Neural cell (in vitro differentiated cells): ENCODE measurements around the gene NCR2. TPM values are rescaled to one million over a fixed set of nuclear protein-coding genes. Genes with fewer than 3 reads are reported as not detected.

Experiments used
- H2AFZ ChIP-seq: fragments of 200-600, 300-800 bp; sonication (generic), shearing (Covaris generic); 2 replicates; pipeline ENCODE4 v1.6.0; 2014; ENCODE audit warnings: low read depth, mild to moderate bottlenecking, antibody characterized with exemption, low read length, moderate library complexity
- H3F3A ChIP-seq: fragments of 200-600 bp; shearing (Covaris generic); 2 replicates; pipeline ENCODE4 v1.6.1; 2016; ENCODE audit warnings: mild to moderate bottlenecking, moderate library complexity, mixed read lengths, antibody characterized with exemption, low read length; ENCODE audit not compliant: insufficient read depth, poor library complexity, severe bottlenecking
- H3K27ac ChIP-seq: fragments of 200-600, 300-800 bp; sonication (generic), shearing (Covaris generic); 2 replicates; pipeline ENCODE4 v1.5.1; 2014; ENCODE audit warnings: mild to moderate bottlenecking, low read length, moderate library complexity
- H3K27me3 ChIP-seq: fragments of 300-800, 200-600 bp; sonication (generic), shearing (Covaris generic); 2 replicates; pipeline ENCODE4 v1.6.0; 2014; ENCODE audit warnings: mild to moderate bottlenecking, low read depth, low read length, moderate library complexity; ENCODE audit not compliant: insufficient read depth
- H3K36me3 ChIP-seq: fragments of 300-800, 200-600 bp; sonication (generic), shearing (Covaris generic); 2 replicates; pipeline ENCODE4 v1.5.1; 2014; ENCODE audit warnings: mild to moderate bottlenecking, antibody characterized with exemption, low read length, moderate library complexity; ENCODE audit not compliant: insufficient read depth
- H3K4me2 ChIP-seq: fragments of 300-800, 200-600 bp; sonication (generic), shearing (Covaris generic); 2 replicates; pipeline ENCODE4 v1.6.0; 2014; ENCODE audit warnings: mild to moderate bottlenecking, low read length
- H3K4me3 ChIP-seq: fragments of 300-800, 200-600 bp; sonication (generic), shearing (Covaris generic); 2 replicates; pipeline ENCODE4 v1.5.1; 2014; ENCODE audit warnings: mild to moderate bottlenecking, low read length, moderate library complexity
- H3K79me2 ChIP-seq: fragments of 200-600 bp; shearing (Covaris generic); replicated peaks from 2 replicates; pipeline ENCODE4 v1.6.0; 2014; ENCODE audit warnings: mild to moderate bottlenecking, low read length, moderate library complexity; ENCODE audit not compliant: insufficient read depth
- H3K9ac ChIP-seq: fragments of 300-800, 200-600 bp; sonication (generic), shearing (Covaris generic); 2 replicates; pipeline ENCODE4 v1.6.1; 2016; ENCODE audit warnings: mild to moderate bottlenecking, low read length, mixed read lengths
- H3K9me2 ChIP-seq: fragments of 200-600 bp; shearing (Covaris generic); 2 replicates; pipeline ENCODE4 v1.6.1; 2016; ENCODE audit warnings: mild to moderate bottlenecking, low read length, mixed read lengths; ENCODE audit not compliant: insufficient read depth
- H3K9me3 ChIP-seq: fragments of 200-600, 300-800 bp; sonication (generic), shearing (Covaris generic); 2 replicates; pipeline ENCODE4 v1.6.1; 2016; ENCODE audit warnings: mild to moderate bottlenecking, mixed run types, low read length, moderate library complexity, mixed read lengths
- H4K20me1 ChIP-seq: fragments of 200-600 bp; shearing (Covaris generic); 2 replicates; pipeline ENCODE4 v1.6.1; 2016; ENCODE audit warnings: mild to moderate bottlenecking, mixed run types; ENCODE audit not compliant: insufficient read depth
- EP300 ChIP-seq: fragments of 450-650 bp; conservative IDR thresholded peaks from 2 replicates; pipeline ENCODE4 v1.6.1; 2014; ENCODE audit warnings: antibody characterized with exemption, mild to moderate bottlenecking, moderate library complexity; ENCODE audit not compliant: poor library complexity, severe bottlenecking
- EZH2 ChIP-seq: fragments of 200-600, 300-800 bp; shearing (Covaris generic), sonication (generic); IDR thresholded peaks from 2 replicates; pipeline ENCODE4 v1.6.1; 2014; ENCODE audit warnings: antibody characterized with exemption, low read length, borderline replicate concordance, mild to moderate bottlenecking; ENCODE audit not compliant: insufficient read depth, poor library complexity, severe bottlenecking
- MXI1 ChIP-seq: fragments of 450-650 bp; conservative IDR thresholded peaks from 2 replicates; pipeline ENCODE4 v1.6.1; 2014; ENCODE audit warnings: antibody characterized with exemption, mild to moderate bottlenecking; ENCODE audit not compliant: poor library complexity, severe bottlenecking
- POLR2AphosphoS5 ChIP-seq: IDR thresholded peaks from 2 replicates; pipeline ENCODE4 v1.6.1; 2012
- RAD21 ChIP-seq: fragments of 450-650 bp; conservative IDR thresholded peaks from 2 replicates; pipeline ENCODE4 v1.6.1; 2014; ENCODE audit warnings: antibody characterized with exemption, mild to moderate bottlenecking, moderate library complexity
- SMC3 ChIP-seq: fragments of 450-650 bp; conservative IDR thresholded peaks from 2 replicates; pipeline ENCODE4 v1.6.1; 2014; ENCODE audit warnings: antibody characterized with exemption, mild to moderate bottlenecking, moderate library complexity; ENCODE audit not compliant: poor library complexity
- TAF1 ChIP-seq: IDR thresholded peaks from 2 replicates; pipeline ENCODE4 v1.6.1; 2012; ENCODE audit warnings: low read depth
- polyA plus RNA-seq: library from polyadenylated mRNA; depleted of rRNA; stranded (reverse); fragments of >200 nt; gene quantifications from 2 replicates; pipeline ENCODE4 v1.2.3, GENCODE V29; 2014
- TF ChIP-seq, protein P1 (sequence below): IDR thresholded peaks from 2 replicates; pipeline ENCODE4 v1.6.1; 2012; ENCODE audit warnings: borderline replicate concordance
- TF ChIP-seq, protein P2 (sequence below): fragments of 450-650 bp; IDR thresholded peaks from 2 replicates; pipeline ENCODE4 v1.5.1; 2014; ENCODE audit warnings: antibody characterized with exemption, mild to moderate bottlenecking, moderate library complexity; ENCODE audit not compliant: poor library complexity, severe bottlenecking

NCR2 gene
- polyA plus RNA-seq, 1 donor from 2014 or later: not detected

DNA sequence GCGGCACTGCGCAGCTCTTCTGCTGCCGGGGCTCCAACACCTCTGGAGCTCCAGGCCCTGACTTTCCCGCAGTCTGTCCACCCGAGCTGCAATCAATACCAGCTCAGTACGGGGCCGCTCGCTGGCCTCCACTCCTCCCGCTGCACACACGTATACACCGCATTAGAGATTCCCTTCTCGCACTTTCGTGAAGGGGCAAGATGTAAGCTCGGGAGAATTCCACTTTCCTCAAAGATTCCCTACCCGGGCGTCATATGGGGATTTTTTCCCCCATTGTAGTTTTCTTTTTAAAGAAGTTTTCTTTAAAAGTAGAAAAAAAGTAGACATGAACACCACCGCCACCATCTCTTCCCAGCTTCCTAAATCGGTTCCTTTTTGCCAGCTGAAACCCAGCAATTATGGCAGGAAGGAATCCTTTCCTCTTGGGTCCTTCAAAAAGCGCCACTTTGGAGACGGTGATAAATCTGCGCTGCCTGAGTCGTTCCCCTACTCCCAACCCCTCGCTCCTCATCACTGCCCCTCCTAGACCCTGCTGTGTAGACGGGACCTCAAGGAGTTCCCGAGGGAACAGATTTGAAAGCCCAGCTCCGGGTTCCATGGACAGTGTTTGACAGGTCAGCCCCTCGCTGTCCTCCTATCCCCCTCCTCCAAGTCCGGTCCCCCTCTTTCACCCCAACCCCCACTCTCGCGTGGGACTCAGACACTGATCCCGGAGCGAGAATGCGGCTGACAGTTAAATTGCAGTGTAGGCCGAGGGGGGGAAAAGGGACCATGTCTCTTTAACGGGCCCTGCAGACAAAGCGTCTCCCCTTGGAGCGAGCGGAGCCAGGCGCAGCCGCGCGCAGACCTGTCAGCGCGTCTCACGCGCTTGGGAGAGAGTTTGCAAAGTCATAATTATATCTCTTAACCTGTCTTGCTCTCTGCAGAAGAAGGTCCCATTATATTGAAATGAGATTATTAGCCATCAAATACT lies 39.5 kb downstream of the NCR2 start:
- Histone ChIP-seq H3K4me2 (peak overlapping the region; percentile 82), H3K27me3 (peaks cover 84% of the 10 kb centered on the region), H3K79me2 (peaks cover 7% of the 10 kb centered on the region), H2AFZ (no peak overlapping the region), H3K9me2 (no peaks in the 10 kb centered on the region), H4K20me1 (no peaks in the 10 kb centered on the region), H3K4me3 (peak overlapping the region; percentile 71), H3F3A (peaks cover 8% of the 10 kb centered on the region), H3K36me3 (no peaks in the 10 kb centered on the region), H3K27ac (peak overlapping the region; percentile 96), H3K9ac (peak overlapping the region; percentile 79), H3K9me3 (no peaks in the 10 kb centered on the region)
- TF ChIP-seq, protein P1, sequence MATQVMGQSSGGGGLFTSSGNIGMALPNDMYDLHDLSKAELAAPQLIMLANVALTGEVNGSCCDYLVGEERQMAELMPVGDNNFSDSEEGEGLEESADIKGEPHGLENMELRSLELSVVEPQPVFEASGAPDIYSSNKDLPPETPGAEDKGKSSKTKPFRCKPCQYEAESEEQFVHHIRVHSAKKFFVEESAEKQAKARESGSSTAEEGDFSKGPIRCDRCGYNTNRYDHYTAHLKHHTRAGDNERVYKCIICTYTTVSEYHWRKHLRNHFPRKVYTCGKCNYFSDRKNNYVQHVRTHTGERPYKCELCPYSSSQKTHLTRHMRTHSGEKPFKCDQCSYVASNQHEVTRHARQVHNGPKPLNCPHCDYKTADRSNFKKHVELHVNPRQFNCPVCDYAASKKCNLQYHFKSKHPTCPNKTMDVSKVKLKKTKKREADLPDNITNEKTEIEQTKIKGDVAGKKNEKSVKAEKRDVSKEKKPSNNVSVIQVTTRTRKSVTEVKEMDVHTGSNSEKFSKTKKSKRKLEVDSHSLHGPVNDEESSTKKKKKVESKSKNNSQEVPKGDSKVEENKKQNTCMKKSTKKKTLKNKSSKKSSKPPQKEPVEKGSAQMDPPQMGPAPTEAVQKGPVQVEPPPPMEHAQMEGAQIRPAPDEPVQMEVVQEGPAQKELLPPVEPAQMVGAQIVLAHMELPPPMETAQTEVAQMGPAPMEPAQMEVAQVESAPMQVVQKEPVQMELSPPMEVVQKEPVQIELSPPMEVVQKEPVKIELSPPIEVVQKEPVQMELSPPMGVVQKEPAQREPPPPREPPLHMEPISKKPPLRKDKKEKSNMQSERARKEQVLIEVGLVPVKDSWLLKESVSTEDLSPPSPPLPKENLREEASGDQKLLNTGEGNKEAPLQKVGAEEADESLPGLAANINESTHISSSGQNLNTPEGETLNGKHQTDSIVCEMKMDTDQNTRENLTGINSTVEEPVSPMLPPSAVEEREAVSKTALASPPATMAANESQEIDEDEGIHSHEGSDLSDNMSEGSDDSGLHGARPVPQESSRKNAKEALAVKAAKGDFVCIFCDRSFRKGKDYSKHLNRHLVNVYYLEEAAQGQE: no peak
- TF ChIP-seq EP300: peak; percentile 86
- TF ChIP-seq EZH2: no peak
- peak; percentile 27 for TF ChIP-seq SMC3
- TF ChIP-seq, protein P2, sequence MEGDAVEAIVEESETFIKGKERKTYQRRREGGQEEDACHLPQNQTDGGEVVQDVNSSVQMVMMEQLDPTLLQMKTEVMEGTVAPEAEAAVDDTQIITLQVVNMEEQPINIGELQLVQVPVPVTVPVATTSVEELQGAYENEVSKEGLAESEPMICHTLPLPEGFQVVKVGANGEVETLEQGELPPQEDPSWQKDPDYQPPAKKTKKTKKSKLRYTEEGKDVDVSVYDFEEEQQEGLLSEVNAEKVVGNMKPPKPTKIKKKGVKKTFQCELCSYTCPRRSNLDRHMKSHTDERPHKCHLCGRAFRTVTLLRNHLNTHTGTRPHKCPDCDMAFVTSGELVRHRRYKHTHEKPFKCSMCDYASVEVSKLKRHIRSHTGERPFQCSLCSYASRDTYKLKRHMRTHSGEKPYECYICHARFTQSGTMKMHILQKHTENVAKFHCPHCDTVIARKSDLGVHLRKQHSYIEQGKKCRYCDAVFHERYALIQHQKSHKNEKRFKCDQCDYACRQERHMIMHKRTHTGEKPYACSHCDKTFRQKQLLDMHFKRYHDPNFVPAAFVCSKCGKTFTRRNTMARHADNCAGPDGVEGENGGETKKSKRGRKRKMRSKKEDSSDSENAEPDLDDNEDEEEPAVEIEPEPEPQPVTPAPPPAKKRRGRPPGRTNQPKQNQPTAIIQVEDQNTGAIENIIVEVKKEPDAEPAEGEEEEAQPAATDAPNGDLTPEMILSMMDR: no peak
- TF ChIP-seq TAF1: no peak
- peak; percentile 53 for TF ChIP-seq POLR2AphosphoS5
- no peak for TF ChIP-seq RAD21
- TF ChIP-seq MXI1: peak; percentile 26

DNA sequence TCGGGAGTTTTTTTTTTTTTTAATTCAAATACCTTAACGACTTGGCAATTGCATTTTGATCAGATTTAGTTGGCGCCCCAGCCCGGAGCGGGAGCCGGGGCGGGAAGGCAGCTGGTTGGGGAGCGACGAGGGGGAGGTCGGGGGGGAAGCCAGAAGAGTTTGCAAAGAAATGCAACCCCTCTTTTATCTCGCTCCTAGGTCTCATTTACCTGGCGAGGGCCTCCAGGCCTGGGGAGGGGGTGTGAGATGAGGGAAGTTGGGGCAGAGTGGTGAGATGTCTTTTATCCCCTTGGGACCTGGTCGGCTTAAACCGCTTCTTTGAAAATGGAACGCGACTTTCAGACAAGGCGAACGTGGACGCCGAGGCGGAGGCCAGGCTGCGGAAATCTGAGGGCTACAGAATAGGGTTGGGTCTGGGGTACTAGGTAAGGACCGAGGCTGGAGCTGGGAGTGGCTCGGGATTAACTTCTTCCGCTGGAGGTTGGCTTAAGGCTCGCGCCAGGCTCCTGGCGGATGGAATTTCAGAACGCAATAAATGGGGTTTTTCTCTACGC lies 40.3 kb downstream of the NCR2 start:
- H3K9ac ChIP-seq: peak overlapping the region; percentile 64
- H3K27me3 ChIP-seq: peaks cover 76% of the 10 kb centered on the region
- H3K9me2 ChIP-seq: no peaks in the 10 kb centered on the region
- peak overlapping the region; percentile 71 for H3K4me3 ChIP-seq
- H3K79me2 ChIP-seq: peaks cover 3% of the 10 kb centered on the region
- H3K4me2 ChIP-seq: peak overlapping the region; percentile 3
- H3K27ac ChIP-seq: peak overlapping the region; percentile 96
- no peak overlapping the region for H2AFZ ChIP-seq
- peaks cover 5% of the 10 kb centered on the region for H3F3A ChIP-seq
- no peaks in the 10 kb centered on the region for H3K36me3 ChIP-seq
- H4K20me1 ChIP-seq: no peaks in the 10 kb centered on the region
- H3K9me3 ChIP-seq: no peaks in the 10 kb centered on the region
- TF ChIP-seq POLR2AphosphoS5: peak; percentile 25
- TF ChIP-seq RAD21: no peak
- TF ChIP-seq MXI1: no peak
- TF ChIP-seq EZH2: no peak
- no peak for TF ChIP-seq TAF1
- TF ChIP-seq EP300: peak; percentile 68
